Eye (tissue), 1 donor: ENCODE results near the gene RANBP9.

Source experiments
- DNase-seq: peaks from one replicate; pipeline ENCODE4 v3.0.0-alpha.2; 2015

The RANBP9 gene

DNA sequence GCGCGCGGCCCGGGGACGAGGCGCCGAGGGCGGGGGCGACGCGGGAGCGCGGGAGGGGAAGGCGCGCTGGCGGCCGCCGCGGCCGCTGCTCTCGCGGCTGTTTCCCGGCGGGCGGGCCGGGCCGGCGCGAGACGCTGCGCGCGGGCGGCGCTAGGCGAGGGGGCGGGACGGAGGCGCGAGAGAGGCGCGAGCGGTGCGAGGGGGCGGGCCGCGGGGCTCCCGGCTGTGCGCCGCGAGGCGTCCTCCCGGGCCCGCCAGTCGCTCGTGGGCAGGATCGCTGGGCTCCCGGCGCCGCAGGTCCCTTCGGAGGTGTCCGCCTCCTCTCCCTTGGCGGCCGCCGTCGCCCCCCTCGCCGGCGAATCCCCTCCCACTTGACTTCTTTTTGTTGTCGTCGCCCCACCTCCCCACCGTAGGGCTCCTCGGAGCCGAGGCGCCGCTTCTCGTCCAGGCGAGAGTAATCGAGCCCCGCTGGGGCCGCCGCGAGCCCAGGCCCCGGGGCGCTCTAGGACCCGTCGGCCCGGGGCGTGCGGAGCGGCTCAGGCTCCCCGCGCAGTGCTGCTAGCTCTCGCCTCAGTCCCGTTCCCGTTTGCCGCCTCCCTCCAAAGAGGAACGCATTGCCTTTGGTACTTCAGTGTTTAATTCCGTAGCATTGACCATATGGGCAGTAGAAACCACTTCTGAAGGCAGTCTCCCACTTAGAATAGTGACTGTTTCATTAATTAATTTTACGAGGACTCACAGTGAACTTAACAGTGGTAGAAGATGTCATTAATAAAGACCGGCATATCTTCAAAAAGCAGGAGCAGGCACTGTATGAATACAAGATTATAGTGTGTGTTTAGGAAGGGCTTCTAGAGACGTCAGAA, at the start of gene RANBP9:
TSS of gene RANBP9 (minus strand) at position 103 of the 866 bp plus-strand sequence. CDS start 330 bp downstream, outside the sequence.
- DNase-seq, result peak; percentile 95

DNA sequence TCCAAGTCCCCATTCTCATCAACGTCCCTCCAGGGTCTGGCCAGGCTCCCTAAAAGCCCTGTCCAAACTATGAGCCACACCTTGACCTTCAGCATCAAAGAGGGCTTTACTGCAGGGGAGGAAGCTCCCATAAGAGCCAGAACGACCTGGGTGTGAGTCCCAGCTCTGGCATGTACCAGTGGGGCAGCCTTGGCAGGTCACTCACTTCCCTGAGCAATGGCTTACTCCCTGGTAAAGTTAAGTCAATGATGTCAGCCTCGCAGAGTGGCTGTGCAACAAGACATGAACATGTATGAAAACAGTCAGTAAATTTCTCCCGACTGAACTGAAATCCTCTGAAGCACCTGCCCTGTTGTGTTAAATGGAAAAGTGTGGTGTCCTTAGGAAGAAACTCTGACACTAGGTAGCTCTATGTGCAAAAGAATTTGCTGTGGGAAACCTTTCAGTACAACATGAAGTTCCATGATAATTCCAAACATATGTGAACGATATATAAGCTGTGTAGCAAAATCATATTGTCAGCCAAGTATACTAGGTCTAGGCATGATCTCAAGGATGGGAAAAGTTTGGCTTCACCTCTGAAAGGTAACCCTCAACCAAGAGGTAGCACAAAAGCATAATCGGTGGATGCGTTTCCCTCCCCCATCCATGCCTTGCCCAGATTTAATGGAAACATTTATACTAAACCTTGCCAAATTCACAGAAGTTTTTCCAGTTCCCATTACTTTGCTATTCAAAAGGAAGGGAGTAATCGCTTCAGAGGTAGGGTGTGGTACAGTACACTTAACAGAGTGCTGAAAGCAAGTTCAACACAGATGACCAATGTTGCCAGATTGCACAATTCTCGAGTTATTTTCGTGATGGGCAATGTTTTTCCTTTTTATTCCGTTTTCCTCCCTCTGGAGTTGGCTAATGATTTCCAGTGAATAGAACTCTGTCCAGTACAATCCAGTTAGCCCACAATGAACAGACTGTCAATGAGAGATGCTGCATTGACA, 49.0 kb upstream of the RANBP9 start:
- DNase-seq, result peak; percentile 57

DNA sequence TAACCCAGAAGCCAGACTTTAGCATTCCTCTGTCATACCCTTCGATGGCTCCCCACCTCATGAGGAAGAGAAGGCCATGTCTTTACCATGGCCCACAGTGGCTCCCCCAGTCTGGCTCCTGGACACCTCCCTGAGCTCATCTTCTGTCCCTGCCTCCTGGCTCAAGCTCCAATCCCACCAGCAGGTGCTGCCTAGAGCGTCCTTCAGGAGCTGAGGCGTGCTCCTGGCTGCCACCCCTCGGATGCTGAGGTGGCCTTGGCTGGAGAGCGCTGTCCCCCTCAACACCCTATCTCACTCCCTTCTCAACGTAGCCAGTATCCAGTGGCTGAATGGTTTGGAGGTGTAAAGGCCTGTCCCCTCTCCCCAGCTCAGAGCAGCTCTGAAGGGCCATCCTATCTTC, 47.4 kb upstream of the RANBP9 start:
- no peak for DNase-seq

DNA sequence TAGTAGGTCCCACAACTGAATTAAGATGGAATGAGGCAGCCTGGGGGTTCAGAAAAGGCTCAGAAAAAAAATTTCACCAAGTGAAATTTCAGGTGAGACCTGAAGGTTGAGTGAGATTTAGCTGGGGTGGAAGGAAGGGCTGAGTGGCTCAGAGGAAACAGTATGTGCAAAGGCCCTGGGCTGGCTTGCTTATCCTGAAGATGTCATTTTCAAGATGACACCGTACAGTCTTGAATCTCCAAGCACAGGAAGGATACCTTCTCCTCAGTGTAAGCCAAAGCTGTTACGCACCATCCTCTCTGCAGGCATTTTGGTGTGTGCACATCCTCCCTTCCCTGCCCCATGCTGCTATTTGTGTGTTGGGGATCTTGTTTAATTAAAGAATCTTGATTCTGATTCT, 43.0 kb upstream of the RANBP9 start:
- DNase-seq, result no peak

DNA sequence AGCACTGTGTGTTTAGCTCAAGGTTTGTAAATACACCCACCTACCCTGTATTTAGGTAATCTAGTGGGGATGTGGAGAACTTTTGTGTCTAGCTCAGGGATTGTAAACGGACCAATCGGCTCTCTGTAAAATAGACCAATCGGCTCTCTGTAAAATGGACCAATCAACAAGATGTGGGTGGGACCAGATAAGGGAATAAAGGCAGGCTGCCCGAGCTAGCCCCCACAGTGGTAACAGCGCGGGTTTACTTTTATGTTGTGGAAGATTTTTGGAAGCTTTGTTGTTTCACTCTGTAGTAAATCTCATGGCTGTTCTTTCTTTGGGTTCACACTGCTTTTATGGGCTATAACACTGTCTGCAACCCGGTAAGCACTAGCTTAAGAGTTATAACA, 32.1 kb upstream of the RANBP9 start:
- no peak for DNase-seq

DNA sequence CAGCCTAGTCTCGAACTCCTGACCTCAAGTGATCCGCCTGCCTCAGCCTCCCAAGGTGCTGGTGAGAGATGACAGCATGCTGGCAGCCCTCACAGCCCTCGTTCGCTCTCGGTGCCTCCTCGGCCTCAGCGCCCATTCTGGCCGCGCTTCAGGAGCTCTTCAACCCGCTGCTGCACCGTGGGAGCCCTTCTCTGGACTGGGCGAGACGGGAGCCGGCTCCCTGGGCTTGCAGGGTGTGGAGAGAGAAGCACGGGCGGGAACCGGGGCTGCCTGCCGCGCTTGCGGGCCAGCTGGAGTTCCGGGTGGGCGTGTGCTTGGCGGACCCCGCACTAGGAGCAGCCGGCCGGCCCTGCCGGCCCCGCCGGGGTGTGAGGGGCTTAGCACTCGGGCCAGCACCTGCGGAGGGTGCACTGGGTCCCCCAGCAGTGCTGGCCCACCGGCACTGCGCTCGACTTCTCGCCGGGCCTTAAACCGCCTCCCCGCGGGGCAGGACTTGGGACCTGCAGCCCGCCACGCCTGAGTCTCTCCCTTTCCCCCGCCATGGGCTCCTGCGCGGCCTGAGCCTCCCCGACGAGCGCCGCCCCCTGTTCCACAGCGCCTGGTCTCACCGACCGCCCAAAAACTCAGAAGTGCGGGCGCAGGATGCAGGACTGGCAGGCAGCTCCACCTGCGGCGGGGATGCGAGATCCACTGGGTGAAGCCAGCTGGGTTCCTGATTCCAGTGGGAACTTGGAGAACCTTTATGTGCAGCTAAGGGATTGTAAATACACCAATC, 31.5 kb upstream of the RANBP9 start:
- DNase-seq, result no peak

DNA sequence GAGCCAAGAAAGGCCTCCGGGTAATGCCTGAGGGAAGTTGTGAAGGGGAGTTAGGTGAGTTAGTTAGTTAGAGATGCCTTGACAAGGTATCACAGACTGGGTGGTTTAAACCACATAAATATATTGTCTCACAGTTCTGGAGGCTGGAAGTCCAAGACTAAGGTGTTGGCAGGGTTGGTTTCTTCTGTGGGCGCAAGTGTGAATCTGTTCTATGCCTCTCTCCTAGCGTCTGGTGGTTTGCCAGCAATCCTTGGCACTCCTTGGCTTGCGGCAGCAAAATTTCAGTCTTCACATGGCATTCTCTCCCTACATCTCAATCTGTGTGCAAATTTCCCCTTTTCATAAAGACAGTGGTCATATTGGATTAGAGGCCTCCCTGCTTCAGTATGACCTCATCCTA, 29.7 kb upstream of the RANBP9 start:
- DNase-seq, result no peak

DNA sequence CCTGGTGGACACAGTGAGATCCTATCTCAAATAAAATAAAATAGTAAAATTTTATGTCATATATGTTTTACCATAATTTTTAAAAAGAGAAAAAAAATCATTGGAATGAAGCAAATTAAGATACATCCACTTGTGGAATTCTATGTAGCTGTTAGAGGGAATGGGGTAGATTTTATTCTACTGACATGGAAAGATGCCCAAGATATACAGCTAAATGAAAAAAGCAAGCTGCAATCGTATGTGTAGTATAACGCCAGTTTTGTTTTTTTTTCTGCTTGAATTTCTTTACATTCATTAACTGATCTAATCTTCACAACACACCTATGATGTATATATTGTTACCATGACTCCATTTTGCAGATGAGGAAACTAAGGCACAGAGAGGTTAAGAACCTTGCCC, 23.4 kb upstream of the RANBP9 start:
- DNase-seq, result no peak

DNA sequence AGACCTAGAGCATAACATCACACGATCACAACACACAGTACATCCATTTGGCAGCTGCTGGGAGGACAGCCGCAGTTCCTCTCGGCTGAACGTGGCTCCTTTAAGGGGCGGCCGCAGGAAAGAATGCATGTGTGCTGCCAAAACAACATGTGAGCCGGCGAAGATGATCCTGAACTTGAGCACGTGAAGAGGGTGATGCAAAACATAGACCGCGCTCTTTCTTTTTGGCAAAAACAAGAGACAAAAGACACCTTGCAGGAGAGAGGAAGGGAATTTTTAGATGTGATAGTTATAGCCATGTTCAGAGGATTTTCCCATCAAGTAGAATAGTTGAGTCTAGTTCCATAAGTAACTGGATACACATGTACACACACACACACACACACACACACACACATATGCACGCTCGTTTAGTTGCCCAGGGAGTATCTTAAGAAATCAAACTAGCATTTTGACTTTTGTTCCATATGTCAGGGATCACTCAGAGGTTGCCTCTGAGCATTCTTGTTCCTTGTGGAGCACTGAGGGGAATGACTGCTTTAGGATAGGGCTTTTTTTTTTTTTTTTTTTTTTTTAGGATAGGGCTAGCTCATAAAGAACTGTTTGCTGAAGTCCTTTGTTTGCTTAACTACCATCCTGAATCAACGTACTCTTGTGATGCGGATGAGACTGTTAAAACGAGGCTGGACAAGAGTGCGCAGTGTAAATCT, 21.7 kb upstream of the RANBP9 start:
- DNase-seq, result peak; percentile 80

DNA sequence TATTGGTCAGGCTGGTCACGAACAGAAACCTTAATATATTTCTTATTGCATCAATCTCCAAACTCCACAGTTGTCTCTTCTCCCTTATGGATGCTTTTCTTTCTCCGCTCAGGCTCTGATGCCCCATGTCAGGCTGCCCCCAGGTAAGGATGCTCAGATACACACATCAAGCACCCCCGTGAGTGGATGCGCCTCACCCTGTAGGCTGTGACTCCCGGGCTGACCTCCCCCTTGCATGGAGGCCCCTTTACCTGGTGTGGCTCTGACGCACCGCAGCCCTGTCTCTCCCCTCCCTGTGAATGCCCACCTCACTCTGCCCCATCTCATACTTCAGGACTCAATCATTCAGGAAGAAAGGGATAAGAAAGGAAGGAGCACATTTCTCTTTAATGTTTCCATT, 19.1 kb upstream of the RANBP9 start:
- no peak for DNase-seq

DNA sequence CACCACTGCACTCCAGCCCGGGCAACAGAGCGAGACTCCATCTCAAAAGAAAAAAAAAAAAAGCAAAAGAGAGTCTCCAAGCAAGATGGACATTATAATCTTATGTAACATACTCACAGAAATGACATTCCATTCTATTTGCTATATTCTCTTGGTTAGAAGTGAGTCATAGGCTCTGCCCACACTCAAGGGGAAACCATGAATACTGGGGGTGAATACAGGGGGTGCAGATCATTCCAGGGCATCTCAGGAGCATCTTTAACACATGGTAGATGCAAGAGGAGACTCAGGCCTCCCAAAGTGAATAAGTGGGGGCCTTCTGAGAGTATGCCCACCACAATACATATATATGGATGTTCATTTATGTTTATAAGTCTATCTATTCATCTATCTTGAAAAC, 18.3 kb upstream of the RANBP9 start:
- no peak for DNase-seq

DNA sequence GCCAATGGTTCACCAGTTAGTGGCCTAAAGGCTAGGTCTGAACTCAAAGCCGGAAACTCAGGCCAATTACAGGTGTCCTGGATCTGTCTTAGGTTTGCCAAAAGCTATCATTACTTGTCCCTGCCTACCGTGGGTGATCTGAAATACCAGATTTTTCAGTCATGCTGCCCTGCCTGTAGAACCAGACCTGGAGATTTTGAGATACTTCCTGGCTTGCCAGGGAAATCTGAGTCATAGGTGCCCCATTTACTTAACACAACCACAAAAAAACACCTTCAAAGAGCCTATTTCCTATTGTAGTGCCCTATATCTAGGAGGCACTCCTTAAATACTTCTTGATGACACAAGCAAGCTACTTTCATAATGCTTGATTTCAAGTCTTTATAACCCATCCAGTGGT, 13.9 kb upstream of the RANBP9 start:
- DNase-seq, result no peak

DNA sequence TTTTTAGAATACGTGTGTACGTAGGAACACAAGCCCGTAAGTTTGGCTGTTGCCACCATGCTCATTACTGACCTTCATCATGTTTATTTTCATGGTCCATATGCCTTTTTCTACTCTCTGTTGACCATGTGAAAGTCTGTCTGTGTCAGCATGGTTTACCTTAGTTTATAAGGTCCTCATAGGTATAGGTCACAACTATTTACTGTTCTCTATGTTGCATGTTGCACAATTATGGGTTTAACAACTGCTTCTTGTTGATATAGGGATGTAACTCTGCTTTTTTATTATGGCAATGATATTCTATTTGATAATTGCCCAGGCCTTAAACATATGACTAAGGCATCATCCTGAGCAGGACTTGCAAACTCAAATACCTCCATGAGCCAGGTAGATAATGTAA, 13.4 kb upstream of the RANBP9 start:
- DNase-seq, result no peak

DNA sequence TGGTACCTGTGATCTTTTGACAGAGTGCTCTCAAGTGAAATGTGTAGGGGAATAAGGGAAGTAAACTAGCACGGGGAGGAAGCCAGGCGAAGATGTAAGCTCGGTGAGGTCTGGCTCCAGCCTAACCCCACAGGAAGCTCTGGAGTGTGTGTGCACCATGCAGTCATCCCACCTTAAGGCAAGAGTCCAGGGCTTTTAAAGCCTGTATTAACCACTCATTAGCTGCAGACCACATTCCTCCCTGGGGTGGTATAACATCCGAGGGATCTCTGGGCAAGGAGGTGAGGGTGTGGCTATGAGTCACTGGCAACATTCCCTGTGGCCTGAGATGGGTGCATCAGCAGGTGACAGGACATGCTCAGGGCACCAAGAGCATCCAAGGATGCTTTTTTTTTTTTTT, 12.5 kb upstream of the RANBP9 start:
- DNase-seq, result no peak

DNA sequence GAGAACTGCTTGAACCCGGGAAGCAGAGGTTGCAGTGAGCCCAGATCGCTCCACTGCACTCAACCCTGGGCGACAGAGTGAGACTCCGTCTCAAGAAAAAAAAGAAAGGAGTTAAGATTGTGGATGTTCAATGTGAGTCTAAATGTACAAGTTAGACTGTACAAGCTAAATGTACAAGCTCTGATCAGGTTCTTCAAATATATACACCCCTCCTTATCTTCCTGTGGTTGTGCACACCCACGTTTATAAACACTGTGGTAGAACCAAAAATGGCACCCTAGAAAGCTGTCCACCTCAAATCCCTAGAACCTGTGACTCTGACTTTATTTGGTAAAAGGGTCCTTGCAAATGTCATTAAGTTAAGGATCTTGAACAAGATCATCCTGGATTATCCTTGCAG, 11.2 kb upstream of the RANBP9 start:
- DNase-seq, result no peak

DNA sequence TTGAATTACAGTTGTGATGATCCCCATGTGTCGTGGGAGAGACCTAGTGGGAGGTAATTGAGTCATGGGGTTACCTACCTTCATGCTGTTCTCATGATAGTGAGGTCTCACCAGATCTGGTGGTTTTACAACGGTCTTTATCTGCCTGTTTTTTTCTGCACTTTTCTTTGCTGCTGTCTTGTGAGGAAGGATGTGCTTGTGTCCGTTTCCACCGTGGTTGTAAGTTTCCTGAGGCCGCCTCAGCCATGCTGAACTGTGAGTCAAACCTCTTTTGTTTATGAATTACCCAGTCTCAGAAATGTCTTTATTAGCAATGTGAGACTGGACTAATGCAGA, 6.5 kb upstream of the RANBP9 start:
- DNase-seq, result no peak

DNA sequence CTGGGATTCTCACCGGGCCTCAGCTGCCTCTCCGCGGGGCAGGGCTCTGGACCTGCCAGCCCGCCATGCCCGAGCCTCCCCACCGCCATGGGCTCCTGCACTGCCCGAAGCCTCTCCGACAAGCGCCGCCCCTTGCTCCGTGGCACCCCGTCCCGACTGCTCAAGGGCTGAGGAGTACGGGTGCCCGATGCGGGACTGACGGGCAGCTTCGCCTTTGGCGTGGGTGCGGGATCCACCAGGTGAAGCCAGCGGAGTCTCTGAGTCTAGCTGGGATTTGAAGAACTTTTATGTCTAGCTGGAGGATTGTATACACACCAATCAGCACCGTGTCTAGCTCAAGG, 5.3 kb upstream of the RANBP9 start:
- no peak for DNase-seq

DNA sequence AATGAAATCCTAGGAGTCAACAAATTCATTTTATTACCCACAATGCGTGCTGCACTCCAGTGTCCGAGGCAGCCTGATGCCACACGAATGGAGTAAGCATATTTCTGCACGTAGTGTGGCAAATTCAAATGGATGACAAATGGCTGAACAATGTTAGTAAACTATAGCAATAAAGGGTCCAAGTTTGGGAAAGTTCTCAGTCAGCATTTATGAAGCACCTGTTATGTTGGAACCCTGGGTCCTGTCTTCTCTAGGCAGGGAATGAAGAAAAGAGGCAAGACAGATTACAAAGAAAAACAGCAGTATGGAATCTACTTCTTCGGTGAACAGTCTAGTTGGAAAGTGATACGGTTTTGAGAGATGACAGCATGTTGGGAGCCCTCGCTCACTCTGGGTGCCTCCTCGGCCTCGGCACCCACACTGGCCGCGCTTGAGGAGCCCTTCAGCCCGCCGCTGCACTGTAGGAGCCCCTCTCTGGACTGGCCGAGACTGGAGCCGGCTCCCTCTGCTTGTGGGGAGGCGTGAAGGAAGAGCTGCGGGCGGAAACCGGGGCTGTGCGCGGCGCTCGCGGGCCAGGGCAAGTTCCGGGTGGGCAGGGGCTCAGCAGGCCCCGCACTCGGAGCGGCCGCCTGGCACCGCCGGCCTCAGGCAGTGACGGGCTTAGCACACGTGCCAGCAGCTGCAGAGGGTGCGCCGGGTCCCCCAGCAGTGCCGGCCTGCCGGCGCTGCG, 4.8 kb upstream of the RANBP9 start:
- no peak for DNase-seq

DNA sequence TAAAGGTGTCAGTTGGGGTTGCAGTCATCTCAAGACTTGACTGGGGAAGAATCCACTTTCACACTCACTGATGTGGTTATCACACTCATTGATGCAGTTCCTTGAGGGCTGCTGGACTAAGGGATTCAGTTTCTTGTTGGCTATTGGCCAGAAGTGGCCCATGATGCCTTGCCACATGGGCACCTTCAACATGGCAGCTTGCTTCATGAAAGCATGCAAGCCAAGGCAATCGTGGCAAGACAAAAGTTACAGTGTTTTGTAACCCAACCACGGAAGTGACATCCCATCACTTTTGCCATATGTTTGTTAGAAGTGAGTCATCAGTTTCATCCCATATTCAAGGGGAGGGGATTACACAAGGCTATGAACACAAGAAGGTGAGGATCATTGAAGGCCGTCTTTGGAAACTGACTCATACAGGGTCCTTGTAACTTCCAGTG, 3.8 kb upstream of the RANBP9 start:
- DNase-seq, result no peak

DNA sequence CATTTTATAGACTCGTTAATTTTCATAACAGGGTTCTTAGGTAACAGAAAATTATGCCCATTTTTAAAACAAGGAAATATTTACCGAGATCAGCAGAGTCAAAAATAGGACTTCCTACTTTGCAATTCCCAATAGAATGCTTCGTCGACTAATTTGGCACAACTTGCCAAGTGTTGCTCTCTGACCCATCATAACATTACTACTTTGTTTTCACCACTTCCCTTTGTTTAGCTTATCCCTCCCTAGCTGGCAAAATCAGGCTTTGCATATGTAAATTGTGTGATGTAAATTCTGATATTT, 914 bp upstream of the RANBP9 start:
- DNase-seq, result no peak

DNA sequence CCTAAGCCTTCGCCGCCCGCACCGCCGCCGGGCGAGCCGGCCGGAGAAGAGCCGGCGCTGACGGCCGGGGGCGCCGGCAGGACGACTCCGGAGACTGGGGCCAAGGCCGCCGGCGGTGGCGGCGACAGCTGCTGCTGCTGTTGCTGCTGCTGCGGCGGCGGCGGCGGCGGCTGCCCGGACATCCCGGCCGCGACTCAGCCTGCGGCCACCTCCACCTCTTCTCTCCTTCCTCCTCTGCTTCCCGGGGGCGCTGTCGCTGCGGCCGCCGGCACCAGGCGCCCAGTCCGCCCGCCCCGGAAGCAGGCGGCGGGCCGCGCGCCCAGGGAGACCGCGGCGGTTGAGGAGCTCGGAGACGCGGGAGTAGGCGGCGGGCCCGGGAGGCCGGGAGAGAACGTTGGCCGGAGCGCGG, 307 bp downstream of the RANBP9 start:
- no peak for DNase-seq
